ENCODE results near the gene DLG2.

DLG2 gene

GRCh38 chr11:84105148-84105547, 1522.0 kb downstream of the DLG2 start:
- H3K36me3 Mint-ChIP-seq = no peaks in the 10 kb centered on the region
- DNase-seq (no peak), ATAC-seq (replicated peaks) (no peak)
- H3K9me3 Mint-ChIP-seq = no peaks in the 10 kb centered on the region
- no peaks in the 10 kb centered on the region for H3K4me1 Mint-ChIP-seq
- H3K27ac Mint-ChIP-seq = no peak overlapping the region
- H3K4me3 Mint-ChIP-seq = no peak overlapping the region
- no peaks in the 10 kb centered on the region for H3K27me3 Mint-ChIP-seq

GRCh38 chr11:84103096-84103495, 1524.0 kb downstream of the DLG2 start:
- no peaks in the 10 kb centered on the region for H3K4me1 Mint-ChIP-seq
- no peaks in the 10 kb centered on the region for H3K36me3 Mint-ChIP-seq
- no peak for ATAC-seq (replicated peaks)
- no peak overlapping the region for H3K27ac Mint-ChIP-seq
- DNase-seq = no peak
- no peaks in the 10 kb centered on the region for H3K9me3 Mint-ChIP-seq
- H3K4me3 Mint-ChIP-seq = no peak overlapping the region
- no peaks in the 10 kb centered on the region for H3K27me3 Mint-ChIP-seq

- Mint-ChIP-seq H3K4me3 (no peak overlapping the region), H3K27ac (no peak overlapping the region), H3K9me3 (no peaks in the 10 kb centered on the region), H3K4me1 (no peaks in the 10 kb centered on the region), H3K36me3 (no peaks in the 10 kb centered on the region), H3K27me3 (no peaks in the 10 kb centered on the region)
- ATAC-seq (replicated peaks) (no peak), DNase-seq (no peak)
Measured at GRCh38 chr11:84097186-84097585, 1530.0 kb downstream of the DLG2 start.

DNA sequence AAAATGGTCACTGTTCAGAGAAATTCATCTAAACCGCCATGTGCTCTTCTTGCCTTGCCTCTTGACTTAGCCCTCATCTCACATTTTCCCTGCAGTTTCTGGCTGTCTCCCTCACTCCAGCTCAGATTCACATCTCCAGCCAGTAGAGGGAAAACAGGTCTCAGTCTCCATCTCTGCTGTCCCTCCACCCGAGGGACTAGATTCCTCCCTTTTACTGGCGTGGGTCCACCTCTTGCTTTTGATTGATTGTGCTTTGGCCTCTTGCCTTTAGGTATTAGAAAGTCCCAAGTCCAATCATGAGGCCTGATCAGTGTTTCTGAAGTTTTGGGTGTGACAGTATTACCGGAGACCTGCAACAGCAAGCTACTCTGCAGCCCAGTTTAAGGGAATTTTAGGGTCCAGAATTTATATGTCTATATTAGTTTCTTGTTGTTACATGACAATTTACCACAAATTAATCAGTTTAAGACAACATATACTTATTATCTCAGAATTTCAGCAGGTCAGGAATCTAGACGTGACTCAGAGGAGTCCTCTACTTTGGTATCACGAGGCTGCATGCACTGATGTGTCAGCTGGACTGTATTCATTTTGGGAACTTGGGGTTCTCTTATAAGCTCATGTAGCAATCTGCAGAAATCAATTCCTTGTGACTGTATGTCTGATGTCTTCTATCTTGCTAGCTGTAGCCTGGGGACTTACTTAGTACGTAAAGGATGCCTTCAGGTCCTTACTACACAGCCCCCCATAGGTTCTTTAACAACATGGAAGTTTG, 1535.7 kb downstream of the DLG2 start:
- peaks cover 0 to 3% of the 10 kb centered on the region in 2 donors for H3K9me3 Mint-ChIP-seq
- no peak overlapping the region for H3K4me3 Mint-ChIP-seq
- H3K36me3 Mint-ChIP-seq = no peaks in the 10 kb centered on the region
- DNase-seq (no peak), ATAC-seq (replicated peaks) (no peak)
- no peaks in the 10 kb centered on the region for H3K27me3 Mint-ChIP-seq
- H3K4me1 Mint-ChIP-seq = no peaks in the 10 kb centered on the region
- H3K27ac Mint-ChIP-seq = no peak overlapping the region

DNA sequence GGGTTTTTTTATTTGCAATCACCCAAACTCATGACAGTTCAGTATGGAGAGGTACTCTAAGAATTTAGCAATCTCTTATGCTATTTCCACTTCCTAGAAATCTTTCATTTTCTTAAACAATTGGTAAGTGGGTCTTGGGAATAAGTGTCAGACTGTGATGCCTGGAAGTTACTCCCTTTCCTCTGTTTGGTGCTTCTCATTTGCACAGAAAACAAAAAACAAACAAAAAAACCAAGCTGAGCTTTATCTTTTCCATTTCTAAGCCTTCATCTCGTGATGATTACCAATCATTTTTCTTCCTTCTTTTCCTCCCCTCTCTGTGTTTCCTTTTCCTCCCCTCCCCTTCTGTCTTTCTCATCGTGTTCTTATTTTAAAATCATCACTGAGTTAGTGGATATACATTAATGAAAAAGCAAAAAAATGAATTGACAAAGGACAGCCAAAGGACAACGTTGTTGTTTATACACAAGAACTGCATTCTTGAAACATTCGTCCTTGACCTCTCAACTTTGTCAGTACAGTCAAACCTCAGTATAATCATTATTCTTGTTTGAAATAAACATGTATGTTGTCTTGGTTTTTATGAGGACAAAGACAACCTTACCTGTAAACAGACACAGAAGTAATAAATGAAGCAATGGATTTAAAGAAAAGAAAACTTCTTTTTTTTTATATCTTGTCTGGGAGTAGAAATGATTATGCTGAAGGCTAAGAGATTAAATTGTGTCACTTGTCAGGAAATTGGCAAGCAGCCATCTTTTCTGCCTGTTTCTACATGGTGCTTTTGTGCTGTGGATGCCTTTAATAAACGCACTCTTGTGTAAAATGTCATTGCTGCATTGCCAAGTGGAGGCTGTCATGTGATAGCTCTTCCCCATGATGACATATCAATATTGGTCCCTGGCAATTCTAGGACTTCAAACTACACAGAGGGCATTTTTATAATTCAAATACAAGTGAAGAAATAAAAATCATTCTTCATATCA, 1537.8 kb downstream of the DLG2 start:
- no peaks in the 10 kb centered on the region for H3K27me3 Mint-ChIP-seq
- DNase-seq (no peak), ATAC-seq (replicated peaks) (no peak)
- H3K36me3 Mint-ChIP-seq = no peaks in the 10 kb centered on the region
- H3K4me3 Mint-ChIP-seq = no peak overlapping the region
- peaks cover 0 to 3% of the 10 kb centered on the region in 2 donors for H3K9me3 Mint-ChIP-seq
- H3K4me1 Mint-ChIP-seq = no peaks in the 10 kb centered on the region
- H3K27ac Mint-ChIP-seq = no peak overlapping the region

GRCh38 chr11:84071851-84072250, 1555.3 kb downstream of the DLG2 start:
- Mint-ChIP-seq H3K9me3 (peaks cover 0 to 2% of the 10 kb centered on the region in 2 donors), H3K36me3 (no peaks in the 10 kb centered on the region), H3K27ac (no peak overlapping the region), H3K27me3 (no peaks in the 10 kb centered on the region), H3K4me3 (no peak overlapping the region), H3K4me1 (no peaks in the 10 kb centered on the region)
- ATAC-seq (replicated peaks) = no peak
- no peak for DNase-seq

DNA sequence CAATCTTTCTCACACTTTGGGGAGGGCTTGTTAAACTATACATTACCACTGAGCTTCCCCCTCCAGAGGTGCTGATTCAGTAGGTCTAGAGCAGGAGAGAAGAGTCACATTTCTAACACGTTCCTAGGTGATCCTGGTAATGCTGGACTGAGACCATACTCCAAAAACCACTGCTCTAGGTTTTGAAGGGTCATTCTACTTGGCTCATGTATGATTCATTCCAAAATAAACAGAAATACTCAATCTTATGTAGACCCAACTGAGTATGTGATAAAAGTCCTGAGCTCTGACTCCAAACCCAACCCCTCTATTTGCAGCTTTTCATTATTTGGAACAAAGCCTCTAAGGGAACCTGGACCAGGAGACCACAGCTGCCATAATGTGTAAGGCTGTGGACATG, 1558.1 kb downstream of the DLG2 start:
- Mint-ChIP-seq H3K4me3 (no peak overlapping the region), H3K27me3 (no peaks in the 10 kb centered on the region), H3K27ac (no peak overlapping the region), H3K9me3 (peaks cover 0 to 3% of the 10 kb centered on the region in 2 donors), H3K36me3 (no peaks in the 10 kb centered on the region), H3K4me1 (no peaks in the 10 kb centered on the region)
- ATAC-seq (replicated peaks) (no peak), DNase-seq (no peak)

- Mint-ChIP-seq H3K27me3 (no peaks in the 10 kb centered on the region), H3K9me3 (peaks cover 0 to 3% of the 10 kb centered on the region in 2 donors), H3K27ac (no peak overlapping the region), H3K36me3 (no peaks in the 10 kb centered on the region), H3K4me1 (no peaks in the 10 kb centered on the region), H3K4me3 (no peak overlapping the region)
- DNase-seq (no peak), ATAC-seq (replicated peaks) (no peak)
Measured at GRCh38 chr11:84061726-84062125, 1565.4 kb downstream of the DLG2 start.

DNA sequence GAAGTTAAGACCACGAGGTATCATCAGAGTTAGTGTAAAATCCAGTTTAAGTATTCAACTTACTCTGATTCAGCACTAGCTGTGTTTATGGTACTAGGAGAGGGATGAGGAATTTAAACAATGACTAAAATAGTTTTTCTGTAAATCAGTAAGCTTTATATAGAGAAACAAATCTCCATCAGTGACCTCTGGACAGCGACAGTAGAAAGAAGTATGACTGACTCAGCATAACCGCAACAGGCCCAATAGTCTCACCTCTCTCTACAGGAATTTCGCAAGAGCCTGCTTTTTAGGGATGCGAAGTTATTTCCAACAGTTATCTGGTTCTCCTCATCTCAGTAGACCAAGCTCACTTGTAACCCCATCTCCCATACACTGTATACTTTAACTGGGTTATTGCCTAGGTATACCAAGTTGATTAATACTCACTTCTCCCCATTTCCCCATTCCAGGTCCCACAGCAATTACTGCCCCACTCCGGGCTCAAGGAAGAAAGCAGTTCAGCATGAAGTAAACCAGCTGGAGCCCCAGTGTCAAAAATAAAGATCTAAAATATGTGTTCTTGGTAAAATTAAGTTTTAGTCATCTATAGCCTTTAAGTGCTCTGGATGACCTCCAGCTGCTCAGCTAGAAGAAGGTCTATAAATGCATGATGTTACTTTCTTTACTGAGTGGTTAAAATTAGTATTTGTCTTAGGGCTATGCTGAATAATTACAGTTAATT, 1570.3 kb downstream of the DLG2 start:
- peaks cover 0 to 5% of the 10 kb centered on the region in 2 donors for H3K9me3 Mint-ChIP-seq
- no peaks in the 10 kb centered on the region for H3K4me1 Mint-ChIP-seq
- no peak overlapping the region for H3K4me3 Mint-ChIP-seq
- no peak for ATAC-seq (replicated peaks)
- no peaks in the 10 kb centered on the region for H3K27me3 Mint-ChIP-seq
- no peak for DNase-seq
- no peaks in the 10 kb centered on the region for H3K36me3 Mint-ChIP-seq
- no peak overlapping the region for H3K27ac Mint-ChIP-seq

DNA sequence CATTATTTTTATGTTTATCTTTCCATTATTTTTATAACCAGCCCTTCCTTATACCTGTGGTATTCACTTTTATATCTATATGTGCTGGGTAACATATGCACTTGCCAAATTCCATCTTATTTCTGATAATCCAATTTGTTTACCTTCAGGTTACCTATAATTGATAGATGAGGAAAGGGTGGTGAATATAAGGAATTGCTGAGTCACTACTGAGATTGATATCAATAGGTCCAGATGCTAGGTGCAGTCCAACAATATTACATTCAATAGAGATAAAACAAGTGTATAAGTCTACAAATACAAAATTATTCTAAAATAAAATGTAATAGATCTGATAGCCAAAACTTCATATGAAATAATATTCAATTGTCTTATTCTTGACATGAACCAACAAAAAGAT, 1582.0 kb downstream of the DLG2 start:
- no peak for ATAC-seq (replicated peaks)
- no peak overlapping the region for H3K4me3 Mint-ChIP-seq
- DNase-seq = no peak
- H3K27ac Mint-ChIP-seq = no peak overlapping the region
- H3K27me3 Mint-ChIP-seq = no peaks in the 10 kb centered on the region
- H3K9me3 Mint-ChIP-seq = peaks cover 4 to 12% of the 10 kb centered on the region in 2 donors
- H3K4me1 Mint-ChIP-seq = no peaks in the 10 kb centered on the region
- no peaks in the 10 kb centered on the region for H3K36me3 Mint-ChIP-seq

DNA sequence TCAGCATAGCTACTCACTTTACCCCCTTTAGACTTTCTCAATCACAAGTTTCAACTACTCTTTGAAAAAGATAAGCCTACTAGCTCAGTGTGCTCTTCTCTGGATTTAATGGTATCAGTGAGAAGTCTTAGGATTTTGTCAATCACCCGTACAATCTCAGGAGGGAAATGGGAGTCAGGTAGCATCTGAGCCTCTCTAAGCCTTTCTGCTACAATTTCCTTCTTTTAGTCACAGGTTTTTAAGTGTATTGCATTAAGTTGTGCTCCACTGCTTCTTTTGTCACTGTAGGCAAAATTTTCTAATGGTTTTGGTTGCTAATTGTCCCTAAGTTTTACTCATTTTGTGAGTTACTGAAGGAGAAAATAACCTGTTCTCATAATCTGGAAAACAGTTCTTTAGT, 1582.4 kb downstream of the DLG2 start:
- ATAC-seq (replicated peaks) (no peak), DNase-seq (no peak)
- no peak overlapping the region for H3K4me3 Mint-ChIP-seq
- H3K4me1 Mint-ChIP-seq = no peaks in the 10 kb centered on the region
- H3K27me3 Mint-ChIP-seq = no peaks in the 10 kb centered on the region
- H3K9me3 Mint-ChIP-seq = peaks cover 3 to 9% of the 10 kb centered on the region in 2 donors
- H3K36me3 Mint-ChIP-seq = no peaks in the 10 kb centered on the region
- no peak overlapping the region for H3K27ac Mint-ChIP-seq

DNA sequence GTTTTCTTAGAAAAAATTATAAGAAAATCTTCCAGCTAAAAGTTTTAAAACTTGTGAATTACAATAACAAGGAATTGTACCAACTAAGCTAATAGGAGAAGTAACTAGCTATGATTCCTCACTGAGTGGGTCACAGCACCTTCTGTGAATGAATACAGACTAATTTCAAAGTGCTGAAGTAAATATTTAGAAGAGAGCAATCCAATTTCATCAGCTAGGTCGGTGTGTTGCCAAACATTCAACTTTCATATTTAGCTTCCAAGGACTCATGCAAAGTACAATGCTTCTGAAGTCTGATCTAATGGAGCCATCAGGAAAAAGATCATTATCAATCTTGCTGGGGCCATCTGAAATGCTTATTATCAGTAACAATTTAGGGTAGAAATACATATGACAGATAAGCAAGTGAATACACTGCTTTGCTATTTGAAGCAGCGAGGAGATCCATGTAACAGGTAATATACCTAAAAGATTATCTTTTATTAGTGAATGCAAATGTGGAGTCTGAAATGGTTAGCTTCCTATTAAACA, 1590.4 kb downstream of the DLG2 start:
- H3K36me3 Mint-ChIP-seq = no peaks in the 10 kb centered on the region
- peaks cover 3 to 6% of the 10 kb centered on the region in 2 donors for H3K9me3 Mint-ChIP-seq
- H3K4me1 Mint-ChIP-seq = no peaks in the 10 kb centered on the region
- DNase-seq = no peak
- H3K27me3 Mint-ChIP-seq = no peaks in the 10 kb centered on the region
- H3K27ac Mint-ChIP-seq = no peak overlapping the region
- no peak for ATAC-seq (replicated peaks)
- no peak overlapping the region for H3K4me3 Mint-ChIP-seq

DNA sequence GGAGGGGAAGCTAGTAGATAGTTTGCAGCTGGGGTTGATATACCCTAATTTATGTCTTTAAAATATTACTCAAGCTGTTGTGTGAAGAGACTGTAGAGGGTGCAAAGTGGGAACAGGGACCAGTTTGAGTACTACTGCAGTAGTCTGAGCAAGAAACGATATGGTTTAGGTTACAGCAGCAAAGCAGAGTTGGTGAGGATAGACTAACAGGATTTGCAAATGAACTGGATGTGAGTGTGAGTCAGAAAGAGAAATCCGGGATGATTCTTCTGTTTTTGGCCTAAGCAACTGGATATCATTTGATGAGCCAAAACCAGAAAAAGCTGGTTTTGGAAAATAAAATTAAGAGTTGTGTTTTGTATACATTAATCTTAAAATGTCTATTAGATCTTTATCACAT, 1591.5 kb downstream of the DLG2 start:
- H3K27me3 Mint-ChIP-seq = no peaks in the 10 kb centered on the region
- H3K27ac Mint-ChIP-seq = no peak overlapping the region
- no peaks in the 10 kb centered on the region for H3K4me1 Mint-ChIP-seq

GRCh38 chr11:84034484-84034883, 1592.7 kb downstream of the DLG2 start:
- no peak overlapping the region for H3K4me3 Mint-ChIP-seq

More for the DNA sequence above, 1591.5 kb downstream of the DLG2 start:
- Mint-ChIP-seq H3K4me3 (no peak overlapping the region), H3K36me3 (no peaks in the 10 kb centered on the region), H3K9me3 (peaks cover 3 to 5% of the 10 kb centered on the region in 2 donors)
- DNase-seq (no peak), ATAC-seq (replicated peaks) (no peak)

More at GRCh38 chr11:84034484-84034883, 1592.7 kb downstream of the DLG2 start:
- no peak for DNase-seq
- no peak for ATAC-seq (replicated peaks)
- Mint-ChIP-seq H3K4me1 (no peaks in the 10 kb centered on the region), H3K36me3 (no peaks in the 10 kb centered on the region), H3K27ac (no peak overlapping the region), H3K27me3 (no peaks in the 10 kb centered on the region), H3K9me3 (peaks cover 4 to 5% of the 10 kb centered on the region in 2 donors)

Measured in stimulated activated naive B cell treated with anti-CD40 and anti-IgM and Interleukin-4, amounts not matched to agents 10 μg/mL and 1 μg/mL and 100 μg/mL, for 72 hours (primary cell).